Activated CD4-positive, alpha-beta T cell treated with anti-CD3 and anti-CD28 coated beads for 4 hours (primary cell): ENCODE results near the gene CAPN15.

Experiments used
- DNase-seq, 2 donors: peaks; one replicate each; pipeline ENCODE4 v3.0.0-alpha.2; 2020

CAPN15 gene

DNA sequence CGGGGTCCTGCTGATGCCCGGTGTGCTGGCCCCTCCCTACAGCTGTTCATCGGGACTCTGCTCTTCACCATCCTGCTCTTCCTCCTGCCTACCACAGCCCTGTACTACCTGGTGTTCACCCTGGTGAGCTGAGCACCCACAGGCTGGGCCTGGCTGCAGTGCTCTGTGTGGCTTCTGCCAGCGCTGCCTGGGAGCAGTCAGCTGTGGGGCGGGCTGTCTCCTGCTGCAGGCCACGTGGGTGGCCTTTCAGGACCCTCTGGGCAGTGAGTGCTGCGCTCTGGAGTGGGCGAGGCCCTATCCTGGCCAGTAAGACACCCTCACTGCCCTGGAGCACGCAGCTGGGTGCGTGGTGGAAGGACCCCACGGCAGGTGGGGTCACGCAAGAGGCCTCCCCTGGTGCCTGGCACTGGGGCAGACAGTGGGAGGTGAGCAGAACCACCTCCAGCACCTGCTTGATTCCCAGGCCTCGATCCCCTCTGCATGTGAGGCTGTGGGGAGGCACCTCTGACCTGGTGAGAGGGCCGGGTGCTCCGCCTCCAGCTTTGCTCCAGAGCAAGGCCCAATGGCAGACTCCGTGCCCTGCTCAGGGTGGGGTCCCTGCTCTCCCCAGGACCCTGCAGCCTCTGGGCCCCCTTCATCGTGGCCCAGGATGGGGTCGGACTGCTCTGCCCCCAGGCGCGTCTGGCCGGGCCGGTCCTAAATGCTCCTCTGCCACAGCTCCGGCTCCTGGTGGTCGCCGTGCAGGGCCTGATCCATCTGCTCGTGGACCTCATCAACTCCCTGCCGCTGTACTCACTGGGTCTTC is 52.8 kb downstream of the CAPN15 start:
- DNase-seq = no peak

DNA sequence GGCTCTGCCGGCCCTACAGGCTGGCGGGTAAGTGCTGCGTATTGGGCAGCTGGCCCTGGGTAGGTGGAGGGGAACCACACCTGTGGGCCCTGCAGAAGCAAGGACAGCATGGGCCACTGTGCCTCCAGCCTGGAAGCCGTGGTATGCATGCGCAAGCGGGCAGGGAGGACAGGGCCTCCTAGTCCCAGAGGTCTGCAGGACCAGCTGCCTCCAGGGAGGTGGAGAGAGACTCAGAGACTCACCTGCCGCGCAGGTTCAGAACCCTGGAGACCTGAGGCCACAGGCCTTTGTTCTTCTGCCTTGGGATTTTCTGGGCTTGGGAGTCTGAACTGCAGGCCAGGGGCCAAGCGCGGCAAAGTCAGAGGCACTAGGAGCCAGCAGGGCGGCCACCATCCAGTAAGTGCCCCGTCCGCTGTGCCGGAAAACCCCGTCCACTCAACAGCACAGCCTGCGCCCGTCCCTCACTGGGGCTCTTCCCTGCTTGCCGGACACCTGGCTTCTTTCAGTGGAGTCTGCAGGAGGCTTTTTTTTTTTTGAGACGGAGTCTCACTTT is 53.5 kb downstream of the CAPN15 start:
- DNase-seq = no peak

DNA sequence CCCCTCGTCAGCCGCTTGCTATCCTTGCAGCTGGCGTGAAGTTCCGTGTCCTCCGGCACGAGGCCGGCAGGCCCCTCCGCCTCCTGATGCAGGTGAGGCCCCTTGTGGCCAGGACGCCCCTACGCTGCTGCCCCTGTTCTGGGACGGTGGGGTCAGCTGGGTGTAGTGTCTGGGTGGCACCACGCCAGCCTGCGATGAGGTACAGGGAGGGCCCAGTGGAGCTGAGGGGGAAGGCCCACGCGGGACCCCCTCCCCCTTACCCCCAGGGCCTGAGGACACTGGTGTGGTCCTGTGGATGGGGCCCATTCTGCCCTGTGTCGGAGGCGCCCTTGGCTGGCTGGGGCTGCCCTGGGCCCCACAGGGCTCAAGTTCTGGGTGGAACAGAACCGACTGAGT is 54.7 kb downstream of the CAPN15 start:
- no peak for DNase-seq

DNA sequence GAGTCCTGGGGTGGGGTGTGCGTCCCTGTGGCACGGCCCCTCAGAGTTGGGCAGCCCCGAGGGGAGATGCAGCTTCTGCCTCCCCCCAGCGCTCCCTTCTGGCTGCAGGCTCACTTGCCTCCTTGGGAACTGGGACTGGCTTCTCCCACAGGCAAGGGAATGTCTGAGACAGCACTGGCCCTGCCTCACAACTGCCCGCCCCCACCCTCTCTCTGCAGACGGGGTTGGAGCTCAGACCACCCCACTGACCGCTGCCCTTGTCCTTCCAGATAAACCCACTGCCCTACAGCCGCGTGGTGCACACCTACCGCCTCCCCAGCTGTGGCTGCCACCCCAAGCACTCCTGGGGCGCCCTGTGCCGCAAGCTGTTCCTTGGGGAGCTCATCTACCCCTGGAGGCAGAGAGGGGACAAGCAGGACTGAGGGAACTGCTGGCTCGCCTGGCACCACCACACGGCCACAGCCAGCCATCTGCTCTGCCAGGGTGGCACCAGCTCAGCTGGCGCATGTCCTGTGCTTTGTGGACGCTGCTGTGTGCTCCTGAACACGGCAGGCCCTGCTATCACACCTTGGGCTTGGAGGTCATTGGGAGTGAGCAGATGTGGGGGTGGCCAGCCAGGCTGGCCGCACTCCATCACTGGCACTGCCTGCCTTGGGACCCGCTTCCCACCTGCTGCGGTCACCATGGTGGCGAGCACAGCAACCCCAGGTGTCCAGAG is 55.3 kb downstream of the CAPN15 start:
- no peak for DNase-seq

DNA sequence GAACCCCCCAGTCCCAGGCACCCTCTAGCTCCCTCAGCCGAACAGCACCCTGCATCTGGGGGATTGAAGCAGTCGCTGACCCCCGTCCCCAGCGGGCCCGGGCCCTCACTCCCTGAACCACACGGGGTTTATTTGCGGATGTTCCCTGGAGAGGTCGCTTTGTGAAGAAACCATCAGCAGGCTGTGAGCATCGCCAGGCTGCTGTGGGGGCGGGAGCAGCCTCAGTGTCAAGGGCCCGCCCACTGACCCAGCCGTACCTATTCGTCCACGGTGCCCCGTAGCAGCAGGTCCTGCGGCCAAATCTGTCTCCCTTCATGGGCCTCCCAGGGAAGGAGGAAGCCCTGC is 55.9 kb downstream of the CAPN15 start:
- DNase-seq = no peak

DNA sequence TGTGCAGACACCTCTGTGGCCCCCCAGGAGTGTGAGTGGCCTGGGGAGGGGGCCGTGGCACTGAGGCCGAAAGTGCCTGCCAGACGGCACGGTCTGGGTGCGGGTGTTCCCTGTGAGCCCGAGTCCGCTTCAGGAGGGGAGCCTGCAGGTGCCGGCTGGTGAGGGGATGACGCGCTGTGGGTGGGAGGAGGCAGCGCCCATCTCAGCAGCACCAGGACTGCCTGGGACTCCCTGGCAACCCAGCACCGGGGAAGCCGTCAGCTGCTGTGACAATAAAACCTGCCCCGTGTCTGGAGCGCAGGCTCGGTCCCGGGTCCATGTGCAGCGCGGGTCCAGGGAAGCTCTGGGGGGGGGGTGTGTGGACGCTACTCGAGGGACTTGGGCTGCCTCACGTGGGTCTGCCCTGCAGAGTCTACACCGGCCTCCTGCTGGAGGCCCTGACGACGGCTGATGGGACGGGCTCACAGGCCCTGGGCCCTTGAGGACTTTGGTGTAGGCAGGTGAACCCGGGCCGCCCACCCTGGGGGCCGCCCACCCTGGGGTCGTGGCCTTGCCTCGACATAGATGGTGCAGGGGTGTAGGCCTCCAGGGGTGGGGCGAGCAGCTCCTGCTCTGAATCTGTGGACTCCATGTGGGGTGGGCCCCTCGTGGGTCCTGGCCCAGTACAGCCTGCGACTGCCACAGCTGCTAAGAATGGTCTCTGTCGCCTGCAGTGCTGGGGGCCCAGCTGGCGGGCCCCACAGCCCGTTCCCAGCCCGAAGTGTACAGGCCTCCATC is 56.5 kb downstream of the CAPN15 start:
- DNase-seq = no peak

DNA sequence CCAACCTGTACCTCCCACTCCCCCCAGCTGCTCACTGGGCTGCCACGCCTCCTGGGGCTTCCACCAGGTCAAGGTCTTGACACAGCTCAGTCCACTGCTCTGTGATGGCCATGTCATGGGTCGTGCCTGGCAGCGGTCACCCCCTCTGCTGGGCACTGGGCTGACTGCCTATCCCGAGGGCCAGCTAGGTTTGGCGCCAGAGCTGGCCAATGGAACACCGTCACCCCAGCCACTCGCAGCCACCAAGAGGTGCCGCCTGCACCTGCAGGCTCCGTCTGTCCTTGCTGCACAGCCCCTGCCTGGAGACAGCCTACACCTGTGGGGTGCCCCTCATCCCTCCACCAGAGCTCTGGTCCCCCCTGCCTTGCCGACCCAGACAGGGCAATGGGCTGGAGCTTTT is 57.8 kb downstream of the CAPN15 start:
- no peak for DNase-seq

DNA sequence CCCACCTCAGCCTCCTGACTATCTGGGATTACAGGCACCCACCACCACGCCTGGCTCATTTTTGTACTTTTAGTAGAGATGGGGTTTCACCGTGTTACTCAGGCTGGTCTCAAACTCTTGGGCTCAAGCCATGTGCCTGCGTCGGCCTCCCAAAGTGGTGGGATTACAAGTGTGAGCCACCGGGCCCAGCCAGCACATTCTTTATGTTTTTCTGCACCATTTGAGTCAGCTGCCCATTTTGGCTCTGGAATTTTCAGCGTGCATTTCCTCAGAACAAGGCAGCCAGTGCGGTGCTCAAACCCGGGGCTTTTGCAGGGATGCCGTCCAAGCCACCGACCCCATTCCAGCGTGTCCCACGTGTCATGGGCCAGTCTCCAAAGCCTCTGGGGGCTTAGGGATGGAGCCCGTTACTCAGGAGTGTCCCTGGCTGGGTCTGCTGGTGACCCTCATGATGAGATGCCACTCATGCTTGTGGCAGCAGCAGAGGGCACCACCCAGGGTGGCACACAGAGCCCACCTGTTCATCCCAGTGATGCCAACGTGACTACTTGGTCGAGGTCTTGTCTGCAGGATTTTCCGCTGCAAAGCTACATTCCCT is 58.6 kb downstream of the CAPN15 start:
- DNase-seq = no peak

DNA sequence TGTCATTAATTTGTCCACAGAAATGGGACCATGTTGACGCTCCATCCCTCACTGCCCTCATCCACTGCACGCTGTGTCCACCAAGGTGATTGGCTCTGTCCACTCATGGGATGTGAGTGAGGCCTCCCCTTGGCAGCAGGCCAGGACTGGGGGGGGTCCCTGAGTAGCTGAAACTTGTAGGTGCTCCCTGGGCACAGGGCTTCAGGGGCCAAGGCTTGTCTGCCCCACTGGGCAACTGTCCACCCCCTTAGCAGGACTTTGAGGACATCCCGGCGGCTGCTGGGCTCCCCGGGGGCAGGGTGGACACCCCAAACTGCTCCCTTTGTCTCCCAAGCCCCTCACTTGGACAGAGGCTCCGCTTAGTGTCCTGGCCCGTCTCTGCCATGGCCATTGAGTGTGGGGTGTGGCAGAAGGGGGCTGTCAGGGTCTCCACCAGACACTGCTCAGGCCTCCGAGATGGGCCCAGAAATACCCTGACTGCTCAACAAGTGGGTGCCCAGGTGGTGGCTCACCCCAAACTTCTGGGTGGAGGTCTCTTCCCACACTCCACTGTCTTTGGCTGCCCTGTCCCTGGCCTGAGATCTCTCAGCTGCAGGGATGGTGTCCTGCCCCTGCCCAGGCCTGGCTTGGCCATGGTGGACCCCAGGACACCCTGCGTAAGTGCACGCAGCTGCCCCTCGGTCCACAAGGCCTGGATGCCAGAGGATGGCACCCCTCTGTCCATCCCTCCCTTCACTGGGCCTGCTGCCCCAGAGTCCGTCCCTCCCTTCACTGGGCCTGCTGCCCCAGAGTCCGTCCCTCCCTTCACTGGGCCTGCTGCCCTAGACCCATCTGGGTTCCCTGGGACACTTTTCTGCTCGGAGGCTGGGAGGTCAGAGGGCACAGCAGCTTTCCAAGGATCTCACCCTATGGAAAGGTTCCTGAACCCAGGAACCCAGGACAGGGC is 59.4 kb downstream of the CAPN15 start:
- DNase-seq = no peak

DNA sequence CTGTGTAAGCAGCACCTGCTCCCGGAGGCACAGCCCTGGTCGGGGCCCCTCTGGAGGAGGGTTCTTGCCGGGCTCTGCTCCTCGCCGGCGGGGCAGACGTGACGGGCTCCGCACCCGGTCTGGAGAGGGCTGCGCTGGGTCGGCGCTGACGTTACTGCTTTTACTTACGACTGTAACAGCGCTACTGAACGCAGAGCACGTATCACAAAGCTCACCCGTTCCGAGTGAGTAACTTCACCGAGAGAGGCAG is 61.1 kb downstream of the CAPN15 start:
- DNase-seq = peak; percentile 57 to 64

DNA sequence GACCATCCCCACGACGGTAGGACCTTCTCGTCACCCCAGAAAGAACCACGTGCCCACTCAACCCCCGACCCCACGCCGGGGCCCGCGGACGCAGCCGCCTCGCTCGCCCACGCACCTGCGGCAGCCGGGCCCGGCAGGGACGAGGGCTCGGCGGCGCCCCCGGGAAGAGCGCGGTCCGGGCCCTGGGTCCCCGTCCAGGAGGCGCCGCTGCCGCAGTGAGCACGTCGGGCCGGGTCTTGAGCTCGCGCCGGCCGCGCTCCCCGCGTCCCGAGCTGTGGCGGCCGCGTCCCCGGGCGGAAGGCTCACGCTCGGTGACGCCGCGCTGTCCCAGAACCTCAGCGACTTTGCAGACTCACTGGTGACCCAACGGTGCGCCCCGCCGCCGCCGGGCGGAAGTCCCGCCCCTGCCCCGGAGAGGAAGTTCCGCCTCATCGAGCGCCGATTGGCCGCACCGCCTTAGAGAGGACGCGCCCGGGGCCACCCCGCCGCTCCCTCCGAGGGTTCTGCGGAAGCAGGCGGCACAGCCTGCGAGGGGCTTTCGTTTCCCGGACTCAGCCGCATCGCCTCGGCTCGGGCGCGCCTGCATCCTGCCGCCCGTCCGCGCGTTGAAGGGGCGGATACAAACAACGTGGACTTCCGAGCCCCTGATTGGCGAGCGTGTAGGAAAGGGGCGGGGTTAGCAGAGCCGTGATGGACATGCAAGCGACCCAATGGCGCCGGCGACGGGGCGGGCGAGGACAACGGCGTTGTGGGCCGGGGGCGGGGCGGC is 61.6 kb downstream of the CAPN15 start:
- peak; percentile 98 to 99 for DNase-seq

DNA sequence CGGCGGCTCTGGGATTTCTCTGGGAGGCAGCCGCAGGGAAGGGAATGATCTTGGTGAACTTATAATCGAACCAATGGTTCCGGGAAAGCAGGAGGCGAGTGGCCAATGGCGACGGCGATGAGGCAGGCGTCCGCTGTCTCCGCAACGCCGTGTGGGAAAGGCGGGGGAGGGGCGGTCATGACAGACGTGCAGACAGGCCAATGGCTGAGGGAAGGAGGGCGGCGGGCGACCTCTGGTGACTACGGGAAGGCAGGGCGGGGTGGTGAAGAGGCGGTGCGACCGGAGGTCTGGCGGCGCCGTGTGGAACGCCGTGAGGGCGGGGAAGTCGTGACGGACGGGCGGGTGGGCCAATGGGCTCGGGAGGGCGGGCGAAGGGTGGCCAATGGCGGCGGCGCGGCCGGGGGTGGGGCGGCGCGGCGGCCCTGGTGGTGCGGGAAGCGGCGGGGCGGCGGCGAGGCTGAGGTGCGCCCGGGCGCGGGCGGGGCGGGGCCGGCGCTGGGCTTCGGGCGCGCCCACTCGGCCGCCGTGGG is 62.2 kb downstream of the CAPN15 start, which contains the start of gene RAB40C:
RAB40C (plus strand) TSS at position 409 of the 530 bp plus-strand sequence. CDS start 226 bp downstream, outside the sequence.
- DNase-seq = peak; percentile 99 to 100

DNA sequence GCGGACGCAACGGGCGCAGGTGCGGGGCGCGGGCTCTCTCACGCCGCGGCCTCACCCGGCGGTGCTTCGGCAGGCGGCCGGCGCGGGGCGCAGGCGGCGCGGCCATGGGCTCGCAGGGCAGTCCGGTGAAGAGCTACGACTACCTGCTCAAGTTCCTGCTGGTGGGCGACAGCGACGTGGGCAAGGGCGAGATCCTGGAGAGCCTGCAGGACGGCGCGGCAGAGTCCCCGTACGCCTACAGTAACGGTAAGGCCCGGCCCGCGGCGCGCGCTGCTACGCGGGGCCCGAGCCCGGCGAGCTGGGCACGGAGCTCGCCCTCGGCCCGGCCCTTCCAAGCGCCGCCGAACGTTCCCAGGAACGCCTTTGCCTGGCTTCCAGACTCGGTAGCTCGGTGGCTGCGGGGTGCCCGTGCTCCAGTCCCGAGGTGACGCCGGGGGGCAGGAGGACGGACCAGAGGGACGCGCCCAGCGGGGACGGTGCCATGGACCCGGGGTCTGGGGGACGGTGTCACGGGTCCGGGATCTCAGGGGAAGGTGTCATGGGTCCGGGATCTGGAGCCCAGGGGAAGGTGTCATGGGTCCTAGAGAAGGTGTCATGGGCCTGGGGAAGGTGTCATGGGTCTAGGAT is 62.8 kb downstream of the CAPN15 start:
- no peak for DNase-seq

DNA sequence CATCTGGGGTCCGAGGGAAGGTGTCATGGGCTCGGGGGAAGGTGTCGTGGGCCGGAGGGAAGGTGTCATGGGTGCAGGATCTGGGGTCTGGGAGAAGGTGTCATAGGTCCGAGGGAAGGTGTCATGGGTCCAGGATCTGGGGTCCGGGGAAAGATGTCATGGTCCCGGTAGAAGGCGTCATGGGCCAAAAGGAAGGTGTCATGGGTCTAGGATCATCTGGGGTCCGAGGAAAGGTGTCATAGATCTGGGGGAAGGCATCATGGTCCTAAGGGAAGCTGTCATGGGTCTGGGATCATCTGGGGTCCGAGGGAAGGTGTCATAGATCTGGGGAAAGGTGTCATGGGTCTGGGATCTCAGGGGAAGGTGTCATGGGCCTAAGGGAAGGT is 63.3 kb downstream of the CAPN15 start:
- no peak for DNase-seq

DNA sequence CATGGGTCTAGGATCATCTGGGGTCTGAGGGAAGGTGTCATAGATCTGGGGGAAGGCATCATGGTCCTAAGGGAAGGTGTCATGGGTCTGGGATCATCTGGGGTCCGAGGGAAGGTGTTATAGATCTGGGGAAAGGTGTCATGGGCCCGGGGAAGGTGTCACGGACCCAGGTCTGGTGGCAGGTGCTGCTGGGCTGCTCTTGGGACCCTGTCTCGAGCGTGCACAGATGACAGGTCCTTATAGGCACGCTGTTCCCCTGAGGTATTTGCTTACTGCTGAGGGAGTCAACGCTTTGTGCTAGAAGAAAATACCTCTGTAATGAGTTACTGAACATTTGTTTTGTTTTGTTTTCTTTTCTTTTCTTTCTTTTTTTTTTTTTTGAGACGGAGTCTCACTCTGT is 63.7 kb downstream of the CAPN15 start:
- DNase-seq = no peak

DNA sequence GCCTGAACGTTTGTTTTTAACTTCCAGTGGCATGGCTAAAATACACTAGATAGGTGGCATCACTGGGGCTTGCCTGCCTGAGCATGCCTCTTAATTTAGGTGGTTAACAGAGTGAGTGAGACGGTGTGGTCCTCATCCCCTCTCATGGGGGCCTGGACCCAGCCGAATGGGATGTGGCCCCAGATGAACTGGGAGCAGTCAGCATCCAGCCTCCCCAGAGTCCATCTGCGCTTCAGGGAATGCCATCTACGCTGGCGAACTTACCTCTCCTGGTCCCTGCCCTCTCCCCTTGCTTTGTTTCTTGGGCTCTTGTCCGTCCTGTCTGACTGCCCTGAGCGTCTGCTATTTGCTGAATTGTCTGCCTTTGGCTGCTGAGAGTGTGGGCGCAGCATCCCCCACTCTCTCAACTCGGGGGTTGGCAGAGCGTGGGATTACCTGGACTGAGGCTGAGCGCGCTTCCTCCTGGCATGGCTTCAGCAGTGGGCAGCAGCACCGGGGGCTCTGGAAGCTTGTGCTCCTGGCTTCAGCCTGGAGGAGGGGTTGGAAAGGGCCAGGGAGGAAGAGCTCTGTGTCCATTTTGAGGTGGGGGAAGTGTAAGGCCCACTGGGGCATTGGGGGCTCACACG is 64.5 kb downstream of the CAPN15 start:
- no peak for DNase-seq

DNA sequence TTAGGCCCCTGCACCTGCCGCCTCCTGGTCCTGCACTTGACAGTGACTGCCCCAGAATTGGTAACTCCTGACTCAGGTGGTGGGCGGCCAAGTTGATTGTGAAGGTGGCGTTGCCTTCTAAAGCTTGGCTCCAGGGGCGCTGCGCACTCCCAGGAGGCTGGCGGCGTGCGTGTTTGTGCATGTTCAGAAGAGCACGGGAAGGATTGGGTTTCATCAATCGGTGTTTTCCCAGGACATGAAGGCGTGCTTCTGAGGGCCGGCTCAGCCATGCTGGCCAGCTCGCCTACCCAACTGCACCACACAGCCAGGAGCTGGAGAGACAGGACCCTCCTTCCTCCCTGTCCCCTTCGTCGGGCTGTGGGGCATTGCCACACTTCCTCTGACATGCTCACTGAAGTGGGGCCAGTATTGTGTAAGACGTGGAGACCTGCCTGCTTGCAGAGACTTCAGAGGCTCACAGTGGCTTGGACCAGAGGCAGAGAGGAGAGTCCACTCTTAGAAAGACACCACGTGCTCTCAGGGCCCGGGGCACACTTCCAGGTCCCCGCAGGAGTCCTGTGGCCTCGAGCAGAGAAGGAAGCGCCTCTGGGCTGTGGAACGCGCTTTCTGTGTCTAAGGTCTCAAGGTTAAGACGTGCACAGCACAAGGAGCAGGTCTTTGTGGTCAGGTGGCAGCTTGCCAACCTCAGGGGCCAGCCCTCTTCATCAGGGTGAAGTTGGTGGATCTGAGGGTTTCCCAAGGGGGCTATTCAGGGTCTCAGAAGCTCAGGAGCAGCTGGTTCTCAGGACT is 65.2 kb downstream of the CAPN15 start:
- no peak for DNase-seq

DNA sequence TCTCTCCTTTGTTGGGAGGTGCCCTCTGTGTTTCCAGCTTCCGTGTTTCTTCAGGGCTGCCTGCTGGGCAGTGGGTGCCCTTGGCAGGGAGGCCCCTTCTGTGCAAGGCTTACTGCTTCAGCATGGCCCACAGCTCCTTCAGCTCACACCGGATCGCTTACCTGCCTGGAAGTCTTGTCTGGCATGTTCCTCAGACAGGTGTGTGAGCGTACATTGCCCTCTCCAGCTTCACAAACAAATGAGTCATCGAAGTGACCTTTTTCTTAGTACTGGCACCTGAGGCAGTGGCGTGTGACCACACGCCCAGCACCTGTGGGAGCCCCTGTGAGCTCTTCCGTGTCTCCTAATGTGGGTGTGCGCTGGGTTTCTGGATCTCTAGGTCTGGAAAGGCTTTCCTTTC is 65.9 kb downstream of the CAPN15 start:
- no peak for DNase-seq

DNA sequence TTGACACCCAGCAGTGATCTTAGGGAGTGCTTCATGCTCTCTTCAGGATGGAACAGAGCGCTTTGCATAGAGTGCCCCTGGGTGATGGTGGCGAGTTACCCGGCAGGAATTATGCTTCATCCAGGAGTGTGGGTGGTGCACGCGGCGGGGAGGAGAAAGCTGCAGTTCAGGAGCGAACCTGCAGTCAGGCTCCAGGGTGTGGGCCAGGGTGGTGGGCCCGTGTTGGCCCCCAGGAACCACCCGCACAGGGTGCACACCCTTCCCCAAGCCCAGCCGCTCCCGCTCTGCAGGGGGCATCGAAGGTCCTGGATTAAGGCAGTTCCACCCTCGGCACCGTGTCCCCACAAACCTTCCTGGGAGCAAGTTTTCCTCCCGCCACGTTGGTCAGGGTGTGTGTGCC is 66.3 kb downstream of the CAPN15 start:
- DNase-seq = no peak
